Stimulated activated CD4-positive, alpha-beta T cell treated with anti-CD3 and anti-CD28 coated beads, Interleukin-4, amount 100 ng/mL, for 4 hours (primary cell): ENCODE results near the gene KRT6B.

Experiments used
- DNase-seq, 2 experiments: peaks; one replicate each; pipeline ENCODE4 v3.0.0-alpha.2; 2020

Gene KRT6B

GRCh38 chr12:52435659-52435999 is 16.3 kb downstream of the KRT6B start:
- DNase-seq, result no peak

GRCh38 chr12:52434760-52435530 is 17.0 kb downstream of the KRT6B start:
- no peak for DNase-seq

- no peak for DNase-seq
These were observed 17.7 kb downstream of the KRT6B start, which contains the start of gene KRT75 for GRCh38 chr12:52434081-52434733. Gene KRT75, minus strand, starts transcription at chr12:52434371. Its CDS starts 67 bp downstream, at chr12:52434304.

- DNase-seq, result no peak
These were observed 18.4 kb downstream of the KRT6B start for GRCh38 chr12:52433501-52434080.

GRCh38 chr12:52432559-52433207 is 19.3 kb downstream of the KRT6B start:
- DNase-seq, result no peak

GRCh38 chr12:52428121-52428520 is 23.8 kb downstream of the KRT6B start:
- no peak for DNase-seq

GRCh38 chr12:52427083-52427482 is 24.9 kb downstream of the KRT6B start:
- no peak for DNase-seq

- DNase-seq, result no peak
These were observed 25.9 kb downstream of the KRT6B start for GRCh38 chr12:52426034-52426433.

GRCh38 chr12:52425466-52425865 is 26.5 kb downstream of the KRT6B start:
- DNase-seq, result no peak

- DNase-seq, result no peak
These were observed 28.1 kb downstream of the KRT6B start for GRCh38 chr12:52423661-52424500.

- no peak for DNase-seq
These were observed 28.9 kb downstream of the KRT6B start for GRCh38 chr12:52423035-52423434.

- DNase-seq, result no peak
These were observed 32.3 kb downstream of the KRT6B start for GRCh38 chr12:52419656-52420055.

- no peak for DNase-seq
These were observed 33.3 kb downstream of the KRT6B start for GRCh38 chr12:52418576-52419110.

- DNase-seq, result no peak
These were observed 34.2 kb downstream of the KRT6B start for GRCh38 chr12:52417740-52418139.

GRCh38 chr12:52416795-52417194 is 35.2 kb downstream of the KRT6B start:
- DNase-seq, result no peak

GRCh38 chr12:52415870-52416750 is 35.8 kb downstream of the KRT6B start:
- no peak for DNase-seq

GRCh38 chr12:52414936-52415335 is 37.0 kb downstream of the KRT6B start:
- no peak for DNase-seq

- no peak for DNase-seq
These were observed 38.1 kb downstream of the KRT6B start for GRCh38 chr12:52413782-52414345.

GRCh38 chr12:52413202-52413601 is 38.7 kb downstream of the KRT6B start:
- DNase-seq, result no peak

GRCh38 chr12:52411815-52412214 is 40.1 kb downstream of the KRT6B start:
- DNase-seq, result no peak
